ENCODE results near the gene FDCSP. TPM values are rescaled to one million over a fixed set of nuclear protein-coding genes. Genes with fewer than 3 reads are reported as not detected.

FDCSP gene
- total and polyA plus RNA-seq, 2 donors (not counting 3 experiments of a cell fraction or from before 2014, with no cell fraction given): not detected

DNA sequence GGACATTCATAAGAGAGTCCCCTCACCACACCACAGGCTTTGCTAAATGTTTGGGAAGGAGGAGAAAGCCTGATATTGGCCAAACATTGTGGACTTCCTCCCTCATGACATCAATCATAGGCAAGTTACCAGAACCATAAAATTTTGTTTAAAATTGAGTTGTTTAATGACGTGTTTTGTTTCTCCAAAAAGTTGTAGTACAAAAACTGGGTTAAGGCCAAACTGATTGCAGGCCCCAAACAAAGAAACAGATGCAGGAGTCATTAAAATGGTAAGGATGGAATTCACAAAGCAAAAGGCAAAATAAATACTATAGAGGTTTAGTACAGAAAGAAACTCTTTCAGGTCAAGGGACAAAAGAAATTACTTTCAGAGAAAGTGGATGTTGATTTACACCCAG is 34.3 kb upstream of the FDCSP start:
- TF ChIP-seq, protein P1, sequence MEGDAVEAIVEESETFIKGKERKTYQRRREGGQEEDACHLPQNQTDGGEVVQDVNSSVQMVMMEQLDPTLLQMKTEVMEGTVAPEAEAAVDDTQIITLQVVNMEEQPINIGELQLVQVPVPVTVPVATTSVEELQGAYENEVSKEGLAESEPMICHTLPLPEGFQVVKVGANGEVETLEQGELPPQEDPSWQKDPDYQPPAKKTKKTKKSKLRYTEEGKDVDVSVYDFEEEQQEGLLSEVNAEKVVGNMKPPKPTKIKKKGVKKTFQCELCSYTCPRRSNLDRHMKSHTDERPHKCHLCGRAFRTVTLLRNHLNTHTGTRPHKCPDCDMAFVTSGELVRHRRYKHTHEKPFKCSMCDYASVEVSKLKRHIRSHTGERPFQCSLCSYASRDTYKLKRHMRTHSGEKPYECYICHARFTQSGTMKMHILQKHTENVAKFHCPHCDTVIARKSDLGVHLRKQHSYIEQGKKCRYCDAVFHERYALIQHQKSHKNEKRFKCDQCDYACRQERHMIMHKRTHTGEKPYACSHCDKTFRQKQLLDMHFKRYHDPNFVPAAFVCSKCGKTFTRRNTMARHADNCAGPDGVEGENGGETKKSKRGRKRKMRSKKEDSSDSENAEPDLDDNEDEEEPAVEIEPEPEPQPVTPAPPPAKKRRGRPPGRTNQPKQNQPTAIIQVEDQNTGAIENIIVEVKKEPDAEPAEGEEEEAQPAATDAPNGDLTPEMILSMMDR (IDR thresholded peaks at IDR 0.05; ENCODE audit: extremely low read depth in 1 of 2, insufficient read depth in 1 of 2, low read depth in 1 of 2, low read length in 2 of 2): no peak
- Histone ChIP-seq H4K20me1 (replicated peaks; ENCODE audit: control insufficient read depth, extremely low read depth, insufficient read depth, low read length) (no peaks in the 10 kb centered on the region), H3K4me1 (ENCODE audit: control insufficient read depth, extremely low read depth, insufficient read depth, low read length) (no peaks in the 10 kb centered on the region), H3K4me2 (ENCODE audit: insufficient read depth, low read length) (no peak overlapping the region), H2AFZ (ENCODE audit: low read depth, low read length) (no peak overlapping the region), H3K4me3 (replicated peaks in 1 of 3; ENCODE audit: insufficient read depth in 1 of 3, low read depth in 1 of 3, low read length in 3 of 3) (no peak overlapping the region), H3K27ac (ENCODE audit: insufficient read depth, low read depth, low read length) (no peak overlapping the region), H3K9ac (replicated peaks; ENCODE audit: extremely low read depth, insufficient read depth, low read length) (no peak overlapping the region), H3K27me3 (ENCODE audit: control insufficient read depth in 2 of 2, insufficient read depth in 2 of 2, low read length in 2 of 2) (peaks cover 0 to 1% of the 10 kb centered on the region in 2 experiments), H3K9me3 (replicated peaks; ENCODE audit: control insufficient read depth, insufficient read depth, low read length) (no peaks in the 10 kb centered on the region), H3K9me1 (replicated peaks; ENCODE audit: control insufficient read depth, extremely low read depth, insufficient read depth, low read length) (no peaks in the 10 kb centered on the region), H3K79me2 (ENCODE audit: control insufficient read depth, insufficient read depth, low read length) (no peaks in the 10 kb centered on the region), H3K36me3 (ENCODE audit: control insufficient read depth in 2 of 2, extremely low read depth in 1 of 2, insufficient read depth in 2 of 2, low read length in 2 of 2) (no peaks in the 10 kb centered on the region)
- CTCF ChIA-PET: interaction anchor here (1.8 kb wide), 1 partner anchor 8 kb away, joined by 10 read pairs; no protein-coding TSS in a partner anchor
- intact Hi-C loops (cut with micrococcal nuclease): no loop called here
- DNase-seq (ENCODE audit: low read depth, low spot score) (no peak), FAIRE-seq (no peak)
- dilution Hi-C loops (cut with MboI; ENCODE audit: extremely low pct_ligation_motif_present, low sequenced_read_pairs): no loop called here
- BruUV-seq (replicated peaks): no TSS peak
- POLR2A ChIA-PET: no interaction called here

DNA sequence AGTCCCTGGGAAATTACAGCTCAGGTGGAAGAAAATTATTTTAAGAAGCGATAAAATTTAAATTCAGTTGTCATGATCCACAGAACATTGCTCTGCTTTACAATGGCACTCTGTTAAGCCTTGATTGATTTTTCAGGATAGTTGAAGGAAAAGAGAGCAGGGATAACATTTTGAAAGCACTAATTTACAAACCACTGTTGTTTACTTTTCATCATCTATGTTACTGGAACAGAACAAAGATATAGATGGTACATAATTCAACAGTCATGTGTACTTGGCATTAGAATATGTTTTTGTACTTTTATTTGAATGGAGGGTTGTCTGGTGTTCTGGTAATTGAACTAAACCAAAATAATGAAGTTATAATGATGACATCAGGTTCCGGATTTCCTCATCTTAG is 33.0 kb upstream of the FDCSP start:
- Histone ChIP-seq H3K27ac (ENCODE audit: insufficient read depth, low read depth, low read length) (no peak overlapping the region), H3K9me3 (replicated peaks; ENCODE audit: control insufficient read depth, insufficient read depth, low read length) (no peaks in the 10 kb centered on the region), H3K79me2 (ENCODE audit: control insufficient read depth, insufficient read depth, low read length) (no peaks in the 10 kb centered on the region), H3K4me1 (ENCODE audit: control insufficient read depth, extremely low read depth, insufficient read depth, low read length) (no peaks in the 10 kb centered on the region), H3K9ac (replicated peaks; ENCODE audit: extremely low read depth, insufficient read depth, low read length) (no peak overlapping the region), H3K4me2 (ENCODE audit: insufficient read depth, low read length) (no peak overlapping the region), H4K20me1 (replicated peaks; ENCODE audit: control insufficient read depth, extremely low read depth, insufficient read depth, low read length) (no peaks in the 10 kb centered on the region), H3K27me3 (ENCODE audit: control insufficient read depth in 2 of 2, insufficient read depth in 2 of 2, low read length in 2 of 2) (peaks cover 0 to 1% of the 10 kb centered on the region in 2 experiments), H2AFZ (ENCODE audit: low read depth, low read length) (no peak overlapping the region), H3K9me1 (replicated peaks; ENCODE audit: control insufficient read depth, extremely low read depth, insufficient read depth, low read length) (no peaks in the 10 kb centered on the region), H3K4me3 (replicated peaks in 1 of 3; ENCODE audit: insufficient read depth in 1 of 3, low read depth in 1 of 3, low read length in 3 of 3) (no peak overlapping the region), H3K36me3 (ENCODE audit: control insufficient read depth in 2 of 2, extremely low read depth in 1 of 2, insufficient read depth in 2 of 2, low read length in 2 of 2) (no peaks in the 10 kb centered on the region)
- POLR2A ChIA-PET: no interaction called here
- TF ChIP-seq GATA2 (IDR thresholded peaks at IDR 0.05; ENCODE audit: insufficient read depth, insufficient read length, low read depth, low read length) (no peak), POLR2A (IDR thresholded peaks at IDR 0.05; ENCODE audit: low read depth, low read length) (no peak), POLR2AphosphoS5 (IDR thresholded peaks at IDR 0.05; ENCODE audit: insufficient read depth, low read depth, low read length) (no peak), FOS (IDR thresholded peaks at IDR 0.05; ENCODE audit: borderline replicate concordance, insufficient read depth, low read length) (no peak), MYC (IDR thresholded peaks at IDR 0.05; ENCODE audit: low read depth, low read length) (no peak)
- TF ChIP-seq, protein P1 (IDR thresholded peaks at IDR 0.05; ENCODE audit: extremely low read depth in 1 of 2, insufficient read depth in 1 of 2, low read depth in 1 of 2, low read length in 2 of 2): no peak
- no TSS peak for BruUV-seq (replicated peaks)
- intact Hi-C loops (cut with micrococcal nuclease) (no loop called here), dilution Hi-C loops (cut with MboI; ENCODE audit: extremely low pct_ligation_motif_present, low sequenced_read_pairs) (no loop called here)
- DNase-seq (ENCODE audit: low read depth, low spot score) (no peak), FAIRE-seq (no peak)
- CTCF ChIA-PET: interaction anchor here (1.8 kb wide), 1 partner anchor 9 kb away, joined by 10 read pairs; no protein-coding TSS in a partner anchor
